T-helper 1 cell treated with Interleukin-12 subunit alpha and Interleukin-12 subunit beta and Interleukin-4 antibody, amounts not matched to agents 30 ng/mL and 1 ng/mL, for 36 hours (primary cell): ENCODE measurements around the gene TMEM240. TPM values are rescaled to one million over a fixed set of nuclear protein-coding genes. Genes with fewer than 3 reads are reported as not detected.
"Not testable (repeated sequence)": the region's sequence is repeated elsewhere in the genome, so short reads cannot be mapped to it uniquely, and the experiment has no call there.

Experiments used
- intact Hi-C: fragments of 100-400 bp; cut with micrococcal nuclease; formaldehyde crosslinking; loops from one replicate; pipeline ENCODE4 v1.15.1; 2024
- total RNA-seq: library from RNA; stranded (reverse); gene quantifications from 2 replicates; pipeline ENCODE4 v1.2.3, GENCODE V29; 2022

Gene TMEM240
- total RNA-seq, 1 donor from 2014 or later = 0.39 TPM

DNA sequence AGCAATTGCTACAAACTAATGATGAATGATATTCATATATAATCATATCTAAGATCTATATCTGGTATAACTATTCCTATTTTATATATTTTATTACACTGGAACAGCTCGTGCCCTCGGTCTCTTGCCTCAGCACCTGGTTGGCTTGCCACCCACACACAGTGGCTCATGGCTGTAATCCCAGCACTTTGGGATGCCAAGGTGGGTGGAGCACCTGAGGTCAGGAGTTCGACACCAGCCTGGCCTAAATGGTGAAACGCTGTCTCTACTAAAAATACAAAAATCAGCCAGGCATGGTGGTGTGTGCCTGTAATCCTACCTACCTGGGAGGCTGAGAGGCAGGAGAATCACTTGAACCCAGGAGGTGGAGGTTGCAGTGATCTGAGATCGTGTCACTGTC, 34.6 kb downstream of the TMEM240 start:
- intact Hi-C loops = loop anchor here (1.0 to 2.0 kb wide), 2 partner anchors 107 to 130 kb away; partner anchors contain the start of genes AURKAIP1 and CCNL2

DNA sequence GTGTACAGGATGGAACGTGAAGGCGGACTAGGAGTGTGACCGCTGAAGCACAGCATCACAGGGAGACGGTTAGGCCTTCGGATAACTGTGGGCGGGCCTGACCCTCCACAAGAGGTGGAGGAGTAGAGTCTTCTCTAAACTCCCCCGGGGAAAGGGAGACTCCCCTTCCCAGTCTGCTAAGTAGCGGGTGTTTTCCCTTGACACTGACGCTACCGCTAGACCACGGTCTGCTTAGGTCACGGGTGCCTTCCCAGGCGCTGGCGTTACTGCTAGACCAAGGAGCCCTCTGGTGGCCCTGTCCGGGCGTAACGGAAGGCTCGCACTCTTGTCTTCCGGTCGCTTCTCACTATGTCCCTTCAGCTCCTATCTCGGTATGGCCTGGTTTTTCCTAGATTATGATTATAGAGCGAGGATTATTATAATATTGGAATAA, 35.0 kb downstream of the TMEM240 start:
- intact Hi-C loops = loop anchor here (1.0 to 2.0 kb wide), 2 partner anchors 107 to 130 kb away; partner anchors contain the start of genes AURKAIP1 and CCNL2

DNA sequence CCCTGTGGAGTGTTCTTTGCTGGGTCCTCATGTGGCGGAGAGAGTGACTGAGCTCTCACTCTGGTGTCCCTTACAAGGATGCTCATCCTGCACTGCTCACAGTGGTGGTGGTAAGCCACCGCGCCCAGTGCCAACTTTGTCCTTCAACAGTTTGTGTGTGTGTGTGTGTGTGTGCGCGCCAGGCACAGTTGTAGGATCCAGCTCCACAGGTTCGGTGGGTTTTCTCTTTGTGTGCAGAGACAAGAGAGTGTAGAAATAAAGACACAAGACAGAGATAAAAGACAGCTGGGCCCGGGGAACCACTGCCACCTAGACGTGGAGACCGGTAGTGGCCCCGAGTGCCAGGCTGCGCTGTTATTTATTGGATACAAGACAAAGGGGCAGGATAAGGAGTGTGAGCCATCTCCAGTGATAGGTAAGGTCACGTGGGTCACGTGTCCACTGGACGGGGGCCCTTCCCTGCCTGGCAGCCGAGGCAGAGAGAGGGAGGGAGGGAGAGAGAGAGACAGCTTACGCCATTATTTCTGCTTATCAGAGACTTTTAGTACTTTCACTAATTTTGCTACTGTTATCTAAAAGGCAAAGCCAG, 35.6 kb downstream of the TMEM240 start:
- intact Hi-C loops = loop anchor here (1.0 to 2.0 kb wide), 2 partner anchors 106 to 130 kb away; partner anchors contain the start of genes AURKAIP1 and CCNL2

GRCh38 chr1:1495461-1495975, 44.9 kb downstream of the TMEM240 start:
- intact Hi-C loops = not testable (repeated sequence)

DNA sequence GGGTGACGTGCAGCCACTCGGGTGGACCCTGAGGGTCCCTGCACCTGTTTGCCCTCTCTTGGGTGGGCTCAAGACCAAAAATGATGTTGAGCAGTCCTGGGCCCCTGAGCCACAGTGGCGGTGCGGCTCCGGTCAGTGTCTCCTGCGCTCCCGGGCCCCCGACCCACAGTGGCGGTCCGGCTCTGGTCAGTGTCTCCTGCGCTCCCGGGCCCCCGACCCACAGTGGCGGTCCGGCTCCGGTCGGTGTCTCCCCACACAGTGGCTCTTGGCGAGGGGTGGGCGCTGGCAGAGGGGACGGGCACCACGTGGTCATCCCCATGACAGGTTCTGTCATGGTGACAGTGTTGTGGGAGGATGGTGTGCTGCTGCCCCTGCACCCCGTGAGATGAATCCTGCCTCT, 46.1 kb downstream of the TMEM240 start:
- intact Hi-C loops = not testable (repeated sequence)

GRCh38 chr1:1491601-1492000, 48.8 kb downstream of the TMEM240 start:
- intact Hi-C loops = no loop called here

- intact Hi-C loops = no loop called here
Measured at GRCh38 chr1:1490633-1491230, 49.7 kb downstream of the TMEM240 start.

DNA sequence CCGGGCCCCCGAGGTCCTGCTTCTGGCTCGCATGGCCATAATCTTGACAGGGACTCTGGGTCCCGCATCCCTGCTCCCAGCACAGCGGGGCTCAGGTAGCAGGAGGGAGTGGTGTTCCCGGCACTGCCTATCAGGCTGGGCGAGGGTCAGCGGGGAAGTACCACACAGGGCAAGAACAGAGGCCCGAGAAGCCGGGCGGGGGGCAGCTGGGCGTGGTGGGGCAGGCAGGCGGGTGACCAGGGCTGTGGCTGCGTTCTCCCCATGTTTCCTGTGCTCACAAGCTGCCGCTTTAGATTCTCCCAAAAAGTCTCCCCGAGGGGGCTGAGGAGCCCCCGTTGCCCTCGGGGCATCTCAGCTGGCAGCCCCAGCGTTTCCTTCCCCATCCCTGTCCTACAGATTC, 50.6 kb downstream of the TMEM240 start:
- intact Hi-C loops = no loop called here

DNA sequence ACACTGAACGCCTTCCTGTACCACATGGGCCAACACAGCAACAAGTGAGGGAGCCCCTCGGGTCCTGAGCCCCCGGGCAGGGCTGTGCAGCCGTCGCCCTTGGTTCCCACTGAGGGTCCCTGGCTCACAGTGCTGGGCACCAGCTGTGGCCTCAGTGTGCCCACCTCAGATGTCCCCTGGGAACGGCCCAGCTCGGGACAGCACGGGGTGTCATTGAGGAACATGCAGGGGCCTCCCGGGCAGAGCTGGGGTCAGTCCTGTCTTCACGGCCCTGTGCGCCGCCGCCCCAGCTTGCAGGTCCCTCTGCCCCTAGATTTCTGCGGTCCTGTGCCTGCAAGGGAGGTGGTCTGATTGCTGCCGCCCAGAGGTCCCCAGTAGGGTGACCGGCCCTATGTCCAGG, 51.2 kb downstream of the TMEM240 start:
- intact Hi-C loops = no loop called here

- intact Hi-C loops = no loop called here
Measured at GRCh38 chr1:1487701-1488100, 52.7 kb downstream of the TMEM240 start.

- intact Hi-C loops = not testable (repeated sequence)
Measured at GRCh38 chr1:1485755-1486317, 54.6 kb downstream of the TMEM240 start.

DNA sequence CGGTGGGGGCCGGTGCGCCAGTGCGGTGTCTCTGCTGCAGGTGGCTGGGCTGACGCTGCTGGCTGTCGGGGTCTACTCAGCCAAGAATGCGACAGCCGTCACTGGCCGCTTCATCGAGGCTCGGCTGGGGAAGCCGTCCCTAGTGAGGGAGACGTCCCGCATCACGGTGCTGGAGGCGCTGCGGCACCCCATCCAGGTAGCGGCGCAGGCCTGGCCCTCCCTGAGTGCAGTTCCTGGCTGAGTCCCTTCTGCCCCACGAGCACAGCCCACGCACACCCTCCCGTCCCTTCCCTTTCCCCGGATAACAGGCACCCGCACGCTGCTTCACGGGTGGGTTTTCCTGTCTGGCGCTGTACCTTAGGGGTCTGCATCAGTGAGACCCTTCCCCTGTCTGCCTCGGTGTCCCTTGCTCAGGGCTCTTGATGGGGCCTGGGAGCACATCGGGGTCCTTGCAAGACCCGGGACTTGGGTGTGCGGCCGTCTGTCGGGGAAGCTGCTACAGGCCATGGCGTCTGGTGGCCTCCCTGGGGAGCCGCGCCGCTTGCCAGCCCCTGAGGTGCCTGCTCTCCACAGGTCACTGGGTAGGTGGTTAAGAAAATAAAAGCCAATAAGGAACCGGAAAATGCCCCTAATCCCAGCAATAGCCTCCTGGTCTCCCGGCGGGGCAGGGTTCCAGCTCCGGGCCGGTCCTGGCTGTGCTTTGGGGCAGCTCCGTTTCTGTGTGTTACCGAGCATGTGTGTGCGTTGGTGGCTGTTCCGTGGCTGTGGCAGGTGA, 55.3 kb downstream of the TMEM240 start:
- intact Hi-C loops = not testable (repeated sequence)

Other genes with a start within 250 kb of the TMEM240 start
- gene ACAP3, start 232.7 kb downstream of the TMEM240 start, total RNA-seq = 60.9 and 62.5 TPM in 2 replicates
- gene PUSL1, start 232.0 kb downstream of the TMEM240 start, total RNA-seq = 19.2 and 20.6 TPM in 2 replicates
- 129 and 134 TPM in 2 replicates for gene INTS11, start 216.0 kb downstream of the TMEM240 start, total RNA-seq
- gene CPTP, start 215.8 kb downstream of the TMEM240 start, total RNA-seq = 20.4 and 20.8 TPM in 2 replicates
- gene TAS1R3, start 209.3 kb downstream of the TMEM240 start, total RNA-seq = 1.0 and 1.2 TPM in 2 replicates
- gene DVL1, start 191.2 kb downstream of the TMEM240 start, total RNA-seq = 39.1 and 43.8 TPM in 2 replicates
- 0.25 and 0.27 TPM in 2 replicates for gene MXRA8, start 182.1 kb downstream of the TMEM240 start, total RNA-seq
- gene AURKAIP1, start 165.4 kb downstream of the TMEM240 start, total RNA-seq = 104 and 114 TPM in 2 replicates
- gene CCNL2, start 141.3 kb downstream of the TMEM240 start, total RNA-seq = 119 and 120 TPM in 2 replicates
- gene MRPL20, start 133.3 kb downstream of the TMEM240 start, total RNA-seq = 138 and 139 TPM in 2 replicates
- gene ANKRD65, start 119.3 kb downstream of the TMEM240 start, total RNA-seq = not detected in 2 replicates
- 1.6 and 2.0 TPM in 2 replicates for gene VWA1, start 104.9 kb downstream of the TMEM240 start, total RNA-seq
- 0.56 and 1.5 TPM in 2 replicates for gene ATAD3C, start 90.9 kb downstream of the TMEM240 start, total RNA-seq
- 48.7 and 50.9 TPM in 2 replicates for gene ATAD3B, start 68.9 kb downstream of the TMEM240 start, total RNA-seq
- 47.3 and 49.8 TPM in 2 replicates for gene ATAD3A, start 28.5 kb downstream of the TMEM240 start, total RNA-seq
- gene SSU72, start 34.2 kb upstream of the TMEM240 start, total RNA-seq = 137 and 138 TPM in 2 replicates
- gene FNDC10, start 59.5 kb upstream of the TMEM240 start, total RNA-seq = 6.9 and 8.8 TPM in 2 replicates
- 36.7 and 38.1 TPM in 2 replicates for gene MIB2, start 74.9 kb upstream of the TMEM240 start, total RNA-seq
- gene MMP23B, start 91.5 kb upstream of the TMEM240 start, total RNA-seq = 2.3 and 2.6 TPM in 2 replicates
- 33.2 and 37.0 TPM in 2 replicates for gene CDK11B, start 118.4 kb upstream of the TMEM240 start, total RNA-seq
- gene SLC35E2B, start 152.2 kb upstream of the TMEM240 start, total RNA-seq = 64.8 and 65.2 TPM in 2 replicates
- gene CDK11A, start 183.7 kb upstream of the TMEM240 start, total RNA-seq = 98.0 and 103 TPM in 2 replicates
- 79.4 and 84.4 TPM in 2 replicates for gene NADK, start 237.8 kb upstream of the TMEM240 start, total RNA-seq